ENCODE results near the gene TPST1. TPM values are rescaled to one million over a fixed set of nuclear protein-coding genes. Genes with fewer than 3 reads are reported as not detected.
"Not testable (repeated sequence)": the region's sequence is repeated elsewhere in the genome, so short reads cannot be mapped to it uniquely, and the experiment has no call there.

The TPST1 gene
- total RNA-seq, 1 experiment from 2014 or later, result 53.2 TPM

- in situ Hi-C loops (cut with HindIII; ENCODE audit: low pct_unique_long_range_greater_than_20kb, low sequenced_read_pairs), result no loop called here
- DNase-seq (ENCODE audit: low read depth), result peak; percentile 56
Observed at GRCh38 chr7:66307591-66308215, 102.6 kb downstream of the TPST1 start.

GRCh38 chr7:66308411-66308810 is 103.3 kb downstream of the TPST1 start:
- no peak for DNase-seq (ENCODE audit: low read depth)
- in situ Hi-C loops (cut with HindIII; ENCODE audit: low pct_unique_long_range_greater_than_20kb, low sequenced_read_pairs), result no loop called here

GRCh38 chr7:66310620-66311019 is 105.5 kb downstream of the TPST1 start:
- in situ Hi-C loops (cut with HindIII; ENCODE audit: low pct_unique_long_range_greater_than_20kb, low sequenced_read_pairs), result no loop called here
- DNase-seq (ENCODE audit: low read depth), result no peak

GRCh38 chr7:66313886-66314568 is 108.9 kb downstream of the TPST1 start:
- no peak for DNase-seq (ENCODE audit: low read depth)
- in situ Hi-C loops (cut with HindIII; ENCODE audit: low pct_unique_long_range_greater_than_20kb, low sequenced_read_pairs), result no loop called here

- in situ Hi-C loops (cut with HindIII; ENCODE audit: low pct_unique_long_range_greater_than_20kb, low sequenced_read_pairs), result no loop called here
- no peak for DNase-seq (ENCODE audit: low read depth)
Observed at GRCh38 chr7:66315192-66315591, 110.1 kb downstream of the TPST1 start.

GRCh38 chr7:66319407-66319979 is 114.4 kb downstream of the TPST1 start:
- in situ Hi-C loops (cut with HindIII; ENCODE audit: low pct_unique_long_range_greater_than_20kb, low sequenced_read_pairs), result no loop called here
- no peak for DNase-seq (ENCODE audit: low read depth)

GRCh38 chr7:66321283-66321682 is 116.1 kb downstream of the TPST1 start:
- no peak for DNase-seq (ENCODE audit: low read depth)
- in situ Hi-C loops (cut with HindIII; ENCODE audit: low pct_unique_long_range_greater_than_20kb, low sequenced_read_pairs), result no loop called here

- in situ Hi-C loops (cut with HindIII; ENCODE audit: low pct_unique_long_range_greater_than_20kb, low sequenced_read_pairs), result no loop called here
- DNase-seq (ENCODE audit: low read depth), result no peak
Observed at GRCh38 chr7:66323114-66323796, 118.1 kb downstream of the TPST1 start.

GRCh38 chr7:66324985-66325384 is 119.9 kb downstream of the TPST1 start:
- DNase-seq (ENCODE audit: low read depth); in situ Hi-C loops (cut with HindIII; ENCODE audit: low pct_unique_long_range_greater_than_20kb, low sequenced_read_pairs): not testable (repeated sequence)

GRCh38 chr7:66326501-66327215 is 121.5 kb downstream of the TPST1 start:
- no peak for DNase-seq (ENCODE audit: low read depth)
- in situ Hi-C loops (cut with HindIII; ENCODE audit: low pct_unique_long_range_greater_than_20kb, low sequenced_read_pairs), result no loop called here

- in situ Hi-C loops (cut with HindIII; ENCODE audit: low pct_unique_long_range_greater_than_20kb, low sequenced_read_pairs), result no loop called here
- DNase-seq (ENCODE audit: low read depth), result no peak
Observed at GRCh38 chr7:66330961-66331360, 125.8 kb downstream of the TPST1 start.

- no peak for DNase-seq (ENCODE audit: low read depth)
- in situ Hi-C loops (cut with HindIII; ENCODE audit: low pct_unique_long_range_greater_than_20kb, low sequenced_read_pairs), result no loop called here
Observed at GRCh38 chr7:66331883-66332282, 126.7 kb downstream of the TPST1 start.

GRCh38 chr7:66333443-66333842 is 128.3 kb downstream of the TPST1 start:
- in situ Hi-C loops (cut with HindIII; ENCODE audit: low pct_unique_long_range_greater_than_20kb, low sequenced_read_pairs), result no loop called here
- DNase-seq (ENCODE audit: low read depth), result peak; percentile 57

GRCh38 chr7:66335318-66335717 is 130.2 kb downstream of the TPST1 start:
- in situ Hi-C loops (cut with HindIII; ENCODE audit: low pct_unique_long_range_greater_than_20kb, low sequenced_read_pairs), result no loop called here
- no peak for DNase-seq (ENCODE audit: low read depth)

GRCh38 chr7:66336760-66337159 is 131.6 kb downstream of the TPST1 start:
- in situ Hi-C loops (cut with HindIII; ENCODE audit: low pct_unique_long_range_greater_than_20kb, low sequenced_read_pairs), result no loop called here
- no peak for DNase-seq (ENCODE audit: low read depth)

GRCh38 chr7:66339141-66339540 is 134.0 kb downstream of the TPST1 start:
- DNase-seq (ENCODE audit: low read depth), result no peak
- in situ Hi-C loops (cut with HindIII; ENCODE audit: low pct_unique_long_range_greater_than_20kb, low sequenced_read_pairs), result no loop called here

- in situ Hi-C loops (cut with HindIII; ENCODE audit: low pct_unique_long_range_greater_than_20kb, low sequenced_read_pairs), result no loop called here
- no peak for DNase-seq (ENCODE audit: low read depth)
Observed at GRCh38 chr7:66344166-66344565, 139.0 kb downstream of the TPST1 start.

- DNase-seq (ENCODE audit: low read depth), result no peak
- in situ Hi-C loops (cut with HindIII; ENCODE audit: low pct_unique_long_range_greater_than_20kb, low sequenced_read_pairs), result no loop called here
Observed at GRCh38 chr7:66348531-66348930, 143.4 kb downstream of the TPST1 start.

GRCh38 chr7:66348959-66349358 is 143.8 kb downstream of the TPST1 start:
- no peak for DNase-seq (ENCODE audit: low read depth)
- in situ Hi-C loops (cut with HindIII; ENCODE audit: low pct_unique_long_range_greater_than_20kb, low sequenced_read_pairs), result no loop called here
